Natural killer cell treated with Interleukin-12 subunit alpha and Interleukin-12 subunit beta and Interleukin-15 and Interleukin-18, amount 100 ng/mL, for 72 hours (primary cell): ENCODE data around the gene CTAGE4. TPM values are rescaled to one million over a fixed set of nuclear protein-coding genes. Genes with fewer than 3 reads are reported as not detected.
"Not testable (repeated sequence)": the region's sequence is repeated elsewhere in the genome, so short reads cannot be mapped to it uniquely, and the experiment has no call there.

Source experiments
- ATAC-seq, 2 donors: fragments of 150-1000 bp; cut with Tn5 transposase in 1 of 2; sonication (Bioruptor Pico), chemical (Tn5 transposase) in 1 of 2; 2 replicates each; pipeline ENCODE4 v1.10.0; 2021
- DNase-seq: peaks from one replicate; pipeline ENCODE4 v3.0.0; 2022; ENCODE audit warnings: low spot score
- H3K27ac Mint-ChIP-seq, 2 donors: 1 replicate in 1 of 2; 2 replicates in 1 of 2; pipeline ENCODE4 v1.8.0; 2022; ENCODE audit warnings: mixed read lengths in 2 of 2, mild to moderate bottlenecking in 1 of 2, moderate library complexity in 1 of 2
- H3K27me3 Mint-ChIP-seq, 2 donors: 1 replicate in 1 of 2; 2 replicates in 1 of 2; pipeline ENCODE4 v1.8.0; 2022; ENCODE audit warnings: mixed read lengths in 2 of 2
- H3K36me3 Mint-ChIP-seq: one replicate; pipeline ENCODE4 v1.8.0; 2022; ENCODE audit warnings: mixed read lengths
- H3K4me1 Mint-ChIP-seq, 2 donors: 1 replicate in 1 of 2; 2 replicates in 1 of 2; pipeline ENCODE4 v1.8.0; 2022; ENCODE audit warnings: low read depth in 2 of 2, mixed read lengths in 2 of 2, mild to moderate bottlenecking in 1 of 2
- H3K4me3 Mint-ChIP-seq: one replicate; pipeline ENCODE4 v1.8.0; 2022; ENCODE audit warnings: mixed read lengths
- H3K9me3 Mint-ChIP-seq: 2 replicates; pipeline ENCODE4 v1.8.0; 2022; ENCODE audit warnings: mixed read lengths
- total RNA-seq, 2 donors: library from RNA; stranded (reverse); gene quantifications; one replicate each; pipeline ENCODE4 v1.2.3, GENCODE V29; 2022

The CTAGE4 gene
- total RNA-seq, 2 donors from 2014 or later: 0.38 to 1.7 TPM

- H3K27ac Mint-ChIP-seq, H3K9me3 Mint-ChIP-seq, H3K4me1 Mint-ChIP-seq, DNase-seq, H3K4me3 Mint-ChIP-seq, H3K36me3 Mint-ChIP-seq, H3K27me3 Mint-ChIP-seq: not testable (repeated sequence)
- peak; percentile 5 to 13 for ATAC-seq
Observed at GRCh38 chr7:144188578-144189171, 5.4 kb downstream of the CTAGE4 start.

DNA sequence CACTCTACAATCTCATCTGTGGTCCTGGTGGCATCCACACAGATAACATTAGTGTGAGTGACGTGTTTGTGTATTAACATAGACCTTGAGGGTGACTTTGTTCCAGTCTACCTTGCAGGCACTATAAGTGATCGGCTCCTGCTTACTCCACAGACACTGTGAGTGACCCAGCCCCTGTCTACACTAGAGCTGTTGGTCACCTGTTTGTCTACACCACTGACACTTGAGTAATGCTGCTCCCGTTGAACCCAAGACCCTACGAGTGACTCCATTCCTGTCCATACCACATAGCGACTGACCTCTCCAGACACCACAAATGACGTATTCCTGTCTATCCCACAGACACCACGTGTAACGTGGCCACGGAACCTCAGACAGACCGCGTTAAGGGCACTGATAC lies 10.5 kb downstream of the CTAGE4 start:
- not testable (repeated sequence) for DNase-seq, H3K27ac Mint-ChIP-seq, H3K4me3 Mint-ChIP-seq, H3K9me3 Mint-ChIP-seq, H3K27me3 Mint-ChIP-seq, H3K4me1 Mint-ChIP-seq, H3K36me3 Mint-ChIP-seq
- ATAC-seq: peak; percentile 48 to 50

DNA sequence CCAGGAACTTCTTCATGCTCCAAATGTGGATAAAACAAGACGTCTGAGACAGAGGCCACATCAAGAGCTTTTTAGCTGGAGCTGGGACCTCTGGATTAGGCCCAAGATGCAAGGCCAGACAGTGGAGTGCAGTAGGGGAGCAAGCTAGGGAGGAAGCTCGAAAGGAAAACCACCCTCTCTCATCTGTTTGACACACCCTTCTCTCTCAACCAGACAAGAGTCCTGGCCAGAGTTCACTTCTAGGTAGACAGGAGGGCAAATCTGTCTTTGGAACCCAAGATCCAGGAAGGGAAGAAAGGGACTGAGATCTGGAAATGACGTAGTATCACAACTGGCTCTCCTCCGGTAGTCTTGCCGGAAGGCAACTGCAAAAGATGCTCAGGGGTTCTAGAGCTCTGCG lies 11.2 kb downstream of the CTAGE4 start:
- H3K4me1 Mint-ChIP-seq, H3K9me3 Mint-ChIP-seq, H3K36me3 Mint-ChIP-seq, H3K27ac Mint-ChIP-seq, H3K27me3 Mint-ChIP-seq, H3K4me3 Mint-ChIP-seq, ATAC-seq, DNase-seq: not testable (repeated sequence)

GRCh38 chr7:144195212-144195872 lies 12.1 kb downstream of the CTAGE4 start, which contains the start of gene ARHGEF35:
Gene ARHGEF35, minus strand, starts transcription at chr7:144195833. Its CDS starts 7,450 bp downstream, at chr7:144188383.
- not testable (repeated sequence) for H3K27ac Mint-ChIP-seq, DNase-seq, H3K4me3 Mint-ChIP-seq

DNA sequence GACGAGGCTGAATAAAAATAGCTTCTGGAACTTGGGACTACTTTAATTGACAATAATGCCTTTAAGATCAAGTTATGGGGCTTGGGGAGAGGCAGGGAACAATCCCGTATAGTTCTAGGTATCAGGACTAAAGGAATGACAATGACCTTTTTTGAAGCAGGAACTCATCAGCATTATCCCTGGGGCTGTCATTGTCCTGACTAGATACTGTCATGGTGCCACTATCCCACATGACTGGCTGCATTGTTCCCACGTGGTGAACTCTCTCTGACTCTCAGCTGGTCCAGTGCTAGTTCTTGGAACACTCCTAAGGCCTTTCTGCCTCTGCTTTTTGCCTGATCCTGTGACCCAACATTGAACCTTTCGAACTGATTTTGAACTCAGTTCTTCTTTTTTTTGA lies 15.7 kb downstream of the CTAGE4 start:
- H3K27ac Mint-ChIP-seq, ATAC-seq, H3K4me1 Mint-ChIP-seq, H3K27me3 Mint-ChIP-seq, H3K9me3 Mint-ChIP-seq, H3K4me3 Mint-ChIP-seq, H3K36me3 Mint-ChIP-seq, DNase-seq: not testable (repeated sequence)

More at GRCh38 chr7:144195212-144195872, 12.1 kb downstream of the CTAGE4 start, which contains the start of gene ARHGEF35:
- not testable (repeated sequence) for H3K4me1 Mint-ChIP-seq, H3K36me3 Mint-ChIP-seq, H3K27me3 Mint-ChIP-seq, H3K9me3 Mint-ChIP-seq
- ATAC-seq: peak; percentile 63 to 65

- not testable (repeated sequence) for H3K4me3 Mint-ChIP-seq, DNase-seq, H3K9me3 Mint-ChIP-seq, H3K27me3 Mint-ChIP-seq, H3K4me1 Mint-ChIP-seq, H3K27ac Mint-ChIP-seq, ATAC-seq, H3K36me3 Mint-ChIP-seq
Observed at GRCh38 chr7:144201978-144202377, 18.7 kb downstream of the CTAGE4 start.

DNA sequence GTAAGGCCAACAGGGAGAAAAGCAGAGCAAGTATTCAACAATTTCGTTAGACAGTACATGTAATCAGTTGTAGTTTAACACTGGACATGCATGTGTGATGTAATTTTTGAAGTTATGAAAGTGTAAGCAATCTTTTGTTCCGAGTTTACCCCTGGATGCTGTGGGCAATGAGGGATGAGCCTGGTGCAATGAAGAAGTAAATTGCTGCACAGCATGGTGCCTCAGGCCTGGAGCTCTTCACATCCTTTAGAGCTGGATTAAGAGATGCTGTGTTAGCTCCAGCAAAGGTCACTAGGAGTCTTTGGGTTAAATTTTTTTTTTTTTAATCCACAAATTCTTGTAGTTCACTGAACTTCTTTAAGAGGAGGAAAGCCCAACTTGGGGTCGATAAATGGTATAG lies 19.8 kb downstream of the CTAGE4 start:
- not testable (repeated sequence) for H3K4me3 Mint-ChIP-seq, ATAC-seq

GRCh38 chr7:144205306-144205705 lies 22.0 kb downstream of the CTAGE4 start:
- not testable (repeated sequence) for H3K4me3 Mint-ChIP-seq, H3K4me1 Mint-ChIP-seq, ATAC-seq, DNase-seq, H3K9me3 Mint-ChIP-seq, H3K27me3 Mint-ChIP-seq, H3K36me3 Mint-ChIP-seq, H3K27ac Mint-ChIP-seq

More for the DNA sequence above, 19.8 kb downstream of the CTAGE4 start:
- DNase-seq, H3K4me1 Mint-ChIP-seq, H3K27ac Mint-ChIP-seq, H3K36me3 Mint-ChIP-seq, H3K9me3 Mint-ChIP-seq, H3K27me3 Mint-ChIP-seq: not testable (repeated sequence)

DNA sequence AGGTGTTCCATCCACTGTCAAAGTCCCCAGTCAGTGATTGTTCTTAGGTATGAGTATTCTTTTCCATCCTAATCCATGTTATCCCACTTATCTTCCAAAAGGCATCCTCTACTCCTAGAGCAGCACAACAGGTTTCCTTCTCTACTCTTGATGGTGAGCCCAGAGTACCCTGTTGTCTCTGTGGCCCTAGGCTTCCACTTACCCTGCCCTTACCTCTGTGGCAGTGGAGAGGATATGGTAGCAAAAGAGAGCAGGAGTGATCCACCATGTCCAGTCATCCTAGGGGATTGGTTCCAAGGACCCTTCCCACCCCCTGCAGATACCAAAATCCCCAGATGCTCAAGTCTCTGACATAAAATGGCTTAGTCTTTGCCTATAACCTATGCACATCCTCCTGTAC lies 33.9 kb downstream of the CTAGE4 start:
- not testable (repeated sequence) for H3K27me3 Mint-ChIP-seq, DNase-seq, H3K4me3 Mint-ChIP-seq, H3K27ac Mint-ChIP-seq, H3K4me1 Mint-ChIP-seq, H3K9me3 Mint-ChIP-seq, H3K36me3 Mint-ChIP-seq
- ATAC-seq: peak in 1 of 2 donors; percentile 64

- H3K4me3 Mint-ChIP-seq, DNase-seq, H3K9me3 Mint-ChIP-seq, H3K36me3 Mint-ChIP-seq, H3K27ac Mint-ChIP-seq, H3K27me3 Mint-ChIP-seq, H3K4me1 Mint-ChIP-seq: not testable (repeated sequence)
- ATAC-seq: peak in 1 of 2 donors; percentile 26
Observed at GRCh38 chr7:144218581-144218980, 35.3 kb downstream of the CTAGE4 start.

- not testable (repeated sequence) for ATAC-seq, H3K4me3 Mint-ChIP-seq, DNase-seq, H3K4me1 Mint-ChIP-seq, H3K27me3 Mint-ChIP-seq, H3K36me3 Mint-ChIP-seq, H3K9me3 Mint-ChIP-seq, H3K27ac Mint-ChIP-seq
Observed at GRCh38 chr7:144219149-144219548, 35.9 kb downstream of the CTAGE4 start.

DNA sequence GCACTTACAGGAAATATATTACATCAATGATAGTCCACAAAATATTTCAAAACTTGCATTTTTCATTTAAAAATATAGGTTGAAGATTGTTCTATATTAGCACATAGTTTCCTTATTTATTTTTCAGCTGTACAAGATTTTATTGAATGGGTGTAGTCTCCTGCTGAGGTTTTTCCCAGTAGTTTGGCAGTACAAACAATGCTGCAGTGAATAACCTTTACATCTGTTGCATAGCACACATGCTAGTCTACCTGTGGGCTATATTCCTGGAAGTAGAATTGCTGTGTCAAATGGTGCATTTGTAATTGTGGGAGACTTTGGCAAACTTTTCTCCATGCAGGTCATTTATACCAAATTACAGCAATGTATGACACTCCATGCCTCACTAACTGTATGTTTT lies 37.3 kb downstream of the CTAGE4 start:
- H3K9me3 Mint-ChIP-seq, H3K36me3 Mint-ChIP-seq, H3K27ac Mint-ChIP-seq, ATAC-seq, H3K4me1 Mint-ChIP-seq, H3K27me3 Mint-ChIP-seq, H3K4me3 Mint-ChIP-seq, DNase-seq: not testable (repeated sequence)

- not testable (repeated sequence) for H3K27ac Mint-ChIP-seq, H3K27me3 Mint-ChIP-seq, H3K4me1 Mint-ChIP-seq, ATAC-seq, H3K4me3 Mint-ChIP-seq, DNase-seq, H3K36me3 Mint-ChIP-seq, H3K9me3 Mint-ChIP-seq
Observed at GRCh38 chr7:144223675-144224074, 40.4 kb downstream of the CTAGE4 start.

GRCh38 chr7:144226866-144227265 lies 43.6 kb downstream of the CTAGE4 start:
- H3K27me3 Mint-ChIP-seq, DNase-seq, H3K9me3 Mint-ChIP-seq, ATAC-seq, H3K4me1 Mint-ChIP-seq, H3K27ac Mint-ChIP-seq, H3K4me3 Mint-ChIP-seq, H3K36me3 Mint-ChIP-seq: not testable (repeated sequence)

DNA sequence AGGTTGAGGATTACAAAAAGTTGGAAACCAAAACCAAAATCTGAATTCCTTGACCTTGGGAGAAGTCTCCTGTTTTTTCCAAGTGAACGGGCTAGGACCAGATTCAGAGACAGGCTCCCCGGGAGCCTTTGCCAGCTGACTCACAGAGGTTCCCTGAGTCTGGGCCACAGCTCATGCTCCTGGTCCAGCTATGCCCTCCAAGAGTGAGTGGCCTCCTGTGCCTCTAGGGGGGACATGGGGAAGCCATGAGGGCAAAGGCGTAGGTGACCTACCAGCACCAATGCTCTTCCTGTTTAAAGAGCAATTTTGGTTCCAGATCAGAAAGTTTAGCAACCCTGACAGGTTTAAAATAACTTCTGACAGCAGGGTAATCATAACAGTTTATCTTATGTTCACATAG lies 45.5 kb downstream of the CTAGE4 start:
- H3K4me1 Mint-ChIP-seq, H3K9me3 Mint-ChIP-seq, H3K36me3 Mint-ChIP-seq, H3K27me3 Mint-ChIP-seq, H3K4me3 Mint-ChIP-seq, H3K27ac Mint-ChIP-seq: not testable (repeated sequence)
- ATAC-seq (peak; percentile 30 to 33), DNase-seq (peak; percentile 55)
